Superior temporal gyrus (tissue), 1 donor: ENCODE results near the gene TULP4.
A peak's percentile ranks its signal among the peaks of the same experiment; 100 is the strongest.
"Not testable (repeated sequence)": the region's sequence is repeated elsewhere in the genome, so short reads cannot be mapped to it uniquely, and the experiment has no call there.

Source experiments
- DNase-seq: peaks from one replicate; pipeline ENCODE4 v3.0.0-alpha.2; 2016; ENCODE audit errors: extremely low spot score

Gene TULP4

DNA sequence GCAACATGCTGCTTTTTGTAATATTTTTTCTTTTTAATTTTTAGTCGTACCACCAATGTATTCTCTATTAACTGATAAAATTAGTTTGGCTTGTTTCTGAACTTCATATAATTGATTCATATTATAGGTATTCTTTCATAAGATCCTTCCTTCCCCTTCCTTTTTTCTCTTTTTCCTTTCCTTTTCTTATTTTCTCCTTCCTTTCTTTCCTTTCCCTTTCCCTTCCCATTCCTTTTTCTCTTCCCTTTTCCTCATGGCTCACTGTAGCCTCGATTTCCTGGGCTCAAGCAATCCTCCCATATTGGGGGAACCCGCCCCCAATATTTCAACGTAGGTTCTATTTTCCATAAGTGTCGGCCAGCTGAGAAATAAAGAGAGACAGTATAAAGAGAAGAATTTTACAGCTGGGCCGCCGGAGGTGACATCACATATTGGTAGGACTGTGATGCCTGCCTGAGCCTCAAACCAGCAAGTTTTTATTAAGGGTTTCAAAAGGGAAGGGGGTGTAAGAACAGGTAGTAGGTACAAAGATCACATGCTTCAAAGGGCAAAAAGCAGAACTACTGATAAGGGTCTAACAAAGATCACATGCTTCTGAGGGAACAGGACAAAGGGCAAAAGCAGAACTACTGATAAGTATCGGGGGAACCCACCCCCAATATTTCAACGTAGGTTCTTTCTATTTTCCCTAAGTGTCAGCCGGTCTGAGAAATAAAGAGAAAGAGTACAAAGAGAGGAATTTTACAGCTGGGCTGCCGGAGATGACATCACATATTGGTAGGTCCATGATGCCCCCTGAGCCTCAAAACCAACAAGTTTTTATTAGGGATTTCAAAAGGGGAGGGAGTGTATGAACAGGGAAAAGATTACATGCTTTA lies 16.1 kb upstream of the TULP4 start:
- not testable (repeated sequence) for DNase-seq

GRCh38 chr6:158296854-158297324 lies 15.4 kb upstream of the TULP4 start:
- DNase-seq = not testable (repeated sequence)

DNA sequence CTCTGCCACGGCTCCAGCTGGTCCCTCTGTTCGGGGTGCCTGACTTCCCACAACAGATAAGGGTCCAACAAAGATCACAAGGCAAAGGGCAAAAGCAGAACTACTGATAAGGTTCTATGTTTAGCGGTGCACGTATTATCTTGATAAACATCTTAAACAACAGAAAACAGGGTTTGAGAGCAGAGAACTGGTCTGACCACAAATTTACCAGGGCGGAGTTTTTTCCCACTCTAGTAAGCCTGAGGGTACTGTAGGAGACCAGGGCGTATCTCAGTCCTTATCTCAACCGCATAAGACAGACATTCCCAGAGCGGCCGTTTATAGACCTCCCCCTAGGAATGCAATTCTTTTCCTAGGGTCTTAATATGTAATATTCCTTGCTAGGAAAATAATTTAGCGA lies 14.6 kb upstream of the TULP4 start:
- not testable (repeated sequence) for DNase-seq

DNA sequence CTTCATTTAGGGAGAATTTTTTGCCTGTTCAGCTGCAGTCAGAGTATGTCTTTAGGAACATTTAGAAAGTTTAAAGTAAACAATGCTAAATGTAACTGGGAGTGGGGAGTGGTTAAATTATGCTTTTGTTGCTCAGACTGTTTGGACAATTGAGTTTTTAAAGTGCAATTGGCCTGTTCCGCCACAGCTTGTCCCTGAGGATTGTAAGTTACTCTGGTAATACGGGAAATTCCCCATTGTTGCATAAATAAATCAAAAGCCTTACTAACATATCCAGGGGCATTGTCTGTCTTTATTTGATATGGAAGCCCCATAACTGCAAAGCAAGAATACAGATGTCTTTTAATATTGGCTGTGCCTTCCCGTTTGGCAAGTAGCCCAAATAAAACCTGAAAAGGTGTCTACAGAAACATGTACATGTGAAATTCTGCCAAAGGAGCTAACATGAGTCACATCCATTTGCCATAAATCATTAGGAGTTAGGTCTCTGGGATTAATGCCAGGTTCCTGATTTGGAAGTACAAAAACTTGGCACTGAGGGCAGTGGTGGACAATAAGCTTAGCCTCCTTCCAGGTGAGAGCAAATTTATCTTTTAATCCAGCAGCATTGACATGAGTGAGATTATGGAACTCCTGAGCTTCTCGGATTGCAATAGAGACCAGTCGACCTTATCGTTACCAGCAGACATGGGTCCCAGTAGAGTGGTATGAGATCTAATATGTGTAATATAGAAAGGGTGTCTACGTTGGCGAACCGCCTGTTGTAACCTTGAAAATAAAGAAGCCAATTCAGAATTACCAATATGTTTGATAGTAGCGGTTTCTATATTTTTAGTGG lies 11.7 kb upstream of the TULP4 start:
- DNase-seq = peak; percentile 7

GRCh38 chr6:158301561-158301960 lies 10.7 kb upstream of the TULP4 start:
- not testable (repeated sequence) for DNase-seq

DNA sequence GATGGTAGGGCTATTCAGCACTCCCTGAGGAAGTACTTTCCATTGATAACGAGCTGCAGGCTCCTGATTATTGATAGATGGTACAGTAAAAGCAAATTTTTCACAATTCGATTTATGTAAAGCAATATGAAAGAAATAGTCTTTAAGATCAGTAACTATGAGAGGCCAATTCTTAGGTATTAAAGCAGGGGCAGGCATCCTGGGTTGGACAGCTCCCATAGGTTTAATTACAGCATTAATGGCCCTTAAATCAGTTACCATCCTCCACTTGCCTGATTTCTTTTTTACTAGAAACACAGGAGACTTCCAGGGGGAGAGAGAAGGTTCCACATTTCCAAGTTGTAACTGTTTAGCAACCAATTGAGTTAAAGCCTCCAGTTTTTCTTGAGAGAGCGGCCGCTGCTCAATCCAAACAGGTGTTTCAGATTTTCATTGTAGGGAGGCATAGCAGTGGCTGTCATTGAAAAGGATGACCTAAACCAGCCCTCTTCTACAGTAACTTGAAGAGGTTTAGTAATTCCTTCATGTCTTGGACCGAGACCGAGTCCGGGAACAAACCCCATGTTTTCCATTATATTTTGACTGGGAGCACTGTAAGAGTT lies 10.0 kb upstream of the TULP4 start:
- not testable (repeated sequence) for DNase-seq

DNA sequence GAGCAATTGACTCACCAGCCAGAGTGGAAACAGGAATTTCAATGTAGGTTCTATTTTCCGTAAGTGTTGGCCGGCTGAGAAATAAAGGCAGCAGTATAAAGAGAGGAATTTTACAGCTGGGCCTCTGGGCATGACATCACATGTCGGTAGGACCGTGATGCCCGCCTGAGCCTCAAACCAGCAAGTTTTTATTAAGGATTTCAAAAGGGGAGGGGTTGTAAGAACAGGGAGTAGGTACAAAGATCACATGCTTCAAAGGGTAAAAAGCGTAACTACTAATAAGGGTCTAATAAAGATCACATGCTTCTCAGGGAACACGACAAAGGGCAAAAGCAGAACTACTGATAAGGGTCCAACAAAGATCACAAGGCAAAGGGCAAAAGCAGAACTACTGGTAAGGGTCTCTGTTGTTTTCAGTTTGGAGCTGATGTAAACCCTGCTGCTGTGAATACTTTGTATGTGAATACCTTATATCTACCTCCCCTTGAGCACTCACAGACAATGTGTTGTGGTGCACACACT lies 9.0 kb upstream of the TULP4 start:
- DNase-seq = no peak

GRCh38 chr6:158304254-158304653 lies 8.0 kb upstream of the TULP4 start:
- no peak for DNase-seq

- no peak for DNase-seq
These were observed 2.5 kb upstream of the TULP4 start for GRCh38 chr6:158309814-158310213.

DNA sequence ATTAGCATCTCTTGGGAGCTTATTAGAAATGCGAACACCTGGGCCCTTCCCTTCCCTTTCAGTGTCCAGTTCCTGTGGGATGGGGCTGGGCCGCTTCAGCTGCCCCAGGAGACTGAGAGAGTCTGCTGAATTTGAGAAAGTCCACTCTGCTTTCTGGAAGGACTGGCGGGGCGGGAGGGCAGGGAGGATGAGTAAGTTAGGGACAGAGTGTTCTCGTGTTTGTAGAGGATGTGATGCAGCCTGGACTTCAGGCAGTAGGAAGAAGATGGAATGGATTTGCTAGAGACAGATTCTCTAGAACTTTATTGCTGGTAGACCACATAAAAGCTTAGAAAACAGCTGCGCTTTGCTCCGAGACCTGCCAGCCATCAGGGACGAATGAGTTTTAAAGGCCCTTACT lies 1.1 kb upstream of the TULP4 start:
- DNase-seq = no peak

DNA sequence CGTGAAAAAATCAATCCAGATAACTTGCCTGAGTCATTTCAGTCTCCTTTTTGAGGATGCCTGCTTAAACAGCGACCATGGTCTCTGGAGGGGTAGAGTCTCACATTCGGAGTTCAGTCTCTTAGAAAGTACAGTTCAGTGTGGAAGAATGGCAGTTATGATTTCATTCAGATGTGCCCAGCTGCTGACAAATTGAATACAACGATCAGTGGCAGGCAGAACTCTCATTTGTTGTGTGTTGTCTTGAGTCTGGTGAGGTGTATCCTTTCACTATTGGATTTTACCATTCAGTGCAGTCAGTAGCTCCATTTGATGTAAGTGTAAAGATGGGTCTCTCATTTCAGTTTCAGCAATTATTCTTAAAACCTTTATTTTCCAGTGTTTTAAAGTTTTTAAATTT lies 639 bp upstream of the TULP4 start:
- DNase-seq = no peak

GRCh38 chr6:158312672-158313397 lies 570 bp downstream of the TULP4 start:
- DNase-seq = no peak

DNA sequence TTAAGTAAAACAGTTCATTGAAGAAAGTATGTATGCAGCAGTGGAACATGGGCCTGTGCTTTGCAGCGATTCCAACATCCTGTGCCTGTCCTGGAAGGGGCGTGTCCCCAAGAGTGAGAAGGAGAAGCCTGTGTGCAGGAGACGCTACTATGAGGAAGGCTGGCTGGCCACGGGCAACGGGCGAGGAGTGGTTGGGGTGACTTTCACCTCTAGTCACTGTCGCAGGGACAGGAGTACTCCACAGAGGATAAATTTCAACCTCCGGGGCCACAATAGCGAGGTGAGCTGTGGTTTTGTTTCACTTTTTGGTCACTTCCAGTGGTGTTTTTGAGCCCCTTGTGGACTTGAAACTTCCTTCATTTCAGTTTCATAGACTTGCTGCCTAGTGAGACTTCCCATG lies 1.7 kb downstream of the TULP4 start:
- DNase-seq = no peak

DNA sequence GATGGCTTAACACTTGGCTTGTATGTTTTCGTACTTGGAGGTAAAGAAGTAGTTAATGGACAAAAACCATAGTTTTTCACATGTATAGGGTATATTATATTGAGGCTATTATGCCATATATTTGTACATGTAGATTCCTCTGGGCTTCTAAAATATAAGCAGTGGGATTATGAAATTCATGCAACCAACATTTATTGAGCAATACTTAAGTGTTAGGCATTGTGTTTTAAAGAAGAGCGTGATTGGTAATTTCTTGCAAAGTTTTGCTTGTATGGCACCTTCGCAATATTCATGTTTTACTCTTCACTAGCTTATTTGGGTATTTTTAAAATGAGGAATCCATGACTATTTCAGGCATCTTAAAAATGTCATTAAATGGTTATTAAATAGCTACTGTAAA lies 2.5 kb downstream of the TULP4 start:
- DNase-seq = no peak

DNA sequence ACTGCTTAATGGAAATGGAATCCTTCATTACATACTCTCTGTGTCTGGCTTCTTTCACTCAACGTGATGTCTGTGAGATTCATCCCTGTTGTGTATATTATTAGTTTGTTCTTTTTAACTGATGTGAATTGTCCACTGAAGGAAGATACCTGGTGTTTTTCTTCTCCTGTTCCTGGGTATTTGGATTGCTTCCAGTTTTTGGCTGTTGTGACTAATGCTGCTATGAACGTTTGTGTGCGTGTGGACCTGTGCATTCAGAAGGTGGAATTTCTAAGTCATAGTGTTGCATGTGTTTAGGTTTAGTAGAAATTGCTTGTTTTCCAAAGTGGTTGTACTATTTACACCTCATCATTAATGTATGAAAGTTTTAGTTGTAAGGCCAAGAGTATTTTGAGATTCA lies 3.8 kb downstream of the TULP4 start:
- DNase-seq = no peak

GRCh38 chr6:158321960-158322359 lies 9.7 kb downstream of the TULP4 start:
- no peak for DNase-seq

DNA sequence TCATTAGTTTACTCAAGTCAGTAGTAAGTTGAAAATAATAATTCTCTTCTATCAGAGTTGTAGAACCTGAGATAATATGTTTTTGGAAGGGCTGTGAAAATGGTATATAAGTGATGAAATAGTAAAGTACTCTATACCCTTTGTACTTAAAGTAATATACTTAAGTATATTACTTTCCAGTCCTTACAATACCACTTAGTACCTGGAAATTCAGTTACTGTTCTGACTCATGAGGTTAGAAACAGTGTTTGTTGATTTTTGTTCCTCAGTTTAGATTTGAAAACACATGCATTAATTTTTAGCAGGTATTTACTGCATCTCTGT lies 10.1 kb downstream of the TULP4 start:
- no peak for DNase-seq

- DNase-seq = no peak
These were observed 10.7 kb downstream of the TULP4 start for GRCh38 chr6:158322724-158323560.

DNA sequence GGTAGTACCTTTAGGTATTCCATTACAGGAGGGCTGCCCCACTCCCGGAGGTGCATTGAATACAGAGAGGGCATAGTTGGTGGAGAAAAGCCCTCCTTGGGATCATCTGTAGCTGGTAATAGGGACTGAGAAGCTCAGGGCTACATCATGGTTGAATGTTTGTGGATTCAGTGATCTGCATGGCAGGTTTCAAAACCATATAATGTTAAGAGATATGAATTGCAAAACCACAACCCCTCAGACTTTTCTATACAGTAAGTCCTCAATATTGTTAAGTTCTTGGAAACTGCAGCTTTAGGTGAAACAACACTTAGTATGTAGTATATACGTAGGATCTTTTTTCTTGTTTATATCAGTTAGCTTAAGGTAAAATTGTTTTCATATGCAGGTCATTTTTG lies 11.3 kb downstream of the TULP4 start:
- DNase-seq = no peak

DNA sequence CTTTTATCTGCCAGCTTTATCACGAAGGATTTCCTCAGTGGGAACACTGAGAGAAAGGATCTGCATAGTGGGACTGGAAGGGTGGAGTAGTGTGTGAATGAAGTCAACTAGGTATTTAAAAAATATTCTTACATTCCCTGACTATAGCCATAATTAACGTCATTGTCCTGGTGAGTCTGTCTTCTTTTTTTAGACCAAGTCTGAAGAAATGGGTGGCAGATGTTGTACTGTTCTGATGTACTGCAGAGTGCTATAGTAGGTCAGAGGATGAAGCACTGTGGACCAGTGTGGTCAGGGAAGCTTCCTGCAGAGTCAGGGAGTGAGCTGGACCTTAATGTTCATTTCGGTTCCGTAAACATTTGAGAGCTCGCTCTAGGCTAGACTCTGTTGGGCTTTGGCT lies 11.9 kb downstream of the TULP4 start:
- DNase-seq = no peak

DNA sequence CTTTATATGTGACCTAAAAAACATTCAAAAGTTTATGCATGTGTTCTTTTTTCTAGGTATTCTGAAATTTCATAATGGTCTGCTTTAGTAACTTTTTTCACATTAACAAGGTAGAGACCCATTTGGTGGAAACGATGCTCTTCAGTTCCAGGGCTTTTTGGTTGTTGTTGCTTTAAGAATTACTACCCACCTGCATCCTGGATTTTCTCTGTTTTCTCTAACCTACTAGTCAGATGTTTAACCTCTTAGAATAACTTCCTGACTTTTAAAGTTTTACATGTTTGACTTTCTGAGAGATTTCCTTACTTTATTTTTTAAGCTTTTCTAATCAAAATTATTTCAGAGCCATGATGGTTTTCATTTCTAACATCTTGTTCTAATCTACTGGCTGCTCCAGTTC lies 14.9 kb downstream of the TULP4 start:
- no peak for DNase-seq
